Bronchus fibroblast of lung (primary cell): ENCODE results near the gene MAPK10. TPM values are rescaled to one million over a fixed set of nuclear protein-coding genes. Genes with fewer than 3 reads are reported as not detected.

Experiments
- total RNA-seq: library from RNA; depleted of rRNA; stranded (reverse); fragments of >200 nt; gene quantifications from 2 replicates; pipeline ENCODE4 v1.2.3, GENCODE V29; 2015

Gene MAPK10
- 2.5 and 4.0 TPM in 2 replicates for total RNA-seq

GRCh38 chr4:86359944-86360478 is at the start of gene MAPK10:
Gene MAPK10, minus strand, starts transcription at chr4:86360053.

Other genes with a start within 250 kb of the MAPK10 start
- gene PTPN13, start 234.3 kb upstream of the MAPK10 start, total RNA-seq, result 14.7 and 15.5 TPM in 2 replicates